NK-92 treated with Interleukin-12 subunit alpha and Interleukin-12 subunit beta, amount 100 ng/mL, for 24 hours (cell line): ENCODE measurements around the gene SLC39A2.
"Not testable (repeated sequence)": the region's sequence is repeated elsewhere in the genome, so short reads cannot be mapped to it uniquely, and the experiment has no call there.

Source experiments
- DNase-seq: peaks from one replicate; lab custom pipeline; 2025; lab: John Stamatoyannopoulos, UW

SLC39A2 gene, protein sequence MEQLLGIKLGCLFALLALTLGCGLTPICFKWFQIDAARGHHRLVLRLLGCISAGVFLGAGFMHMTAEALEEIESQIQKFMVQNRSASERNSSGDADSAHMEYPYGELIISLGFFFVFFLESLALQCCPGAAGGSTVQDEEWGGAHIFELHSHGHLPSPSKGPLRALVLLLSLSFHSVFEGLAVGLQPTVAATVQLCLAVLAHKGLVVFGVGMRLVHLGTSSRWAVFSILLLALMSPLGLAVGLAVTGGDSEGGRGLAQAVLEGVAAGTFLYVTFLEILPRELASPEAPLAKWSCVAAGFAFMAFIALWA

DNA sequence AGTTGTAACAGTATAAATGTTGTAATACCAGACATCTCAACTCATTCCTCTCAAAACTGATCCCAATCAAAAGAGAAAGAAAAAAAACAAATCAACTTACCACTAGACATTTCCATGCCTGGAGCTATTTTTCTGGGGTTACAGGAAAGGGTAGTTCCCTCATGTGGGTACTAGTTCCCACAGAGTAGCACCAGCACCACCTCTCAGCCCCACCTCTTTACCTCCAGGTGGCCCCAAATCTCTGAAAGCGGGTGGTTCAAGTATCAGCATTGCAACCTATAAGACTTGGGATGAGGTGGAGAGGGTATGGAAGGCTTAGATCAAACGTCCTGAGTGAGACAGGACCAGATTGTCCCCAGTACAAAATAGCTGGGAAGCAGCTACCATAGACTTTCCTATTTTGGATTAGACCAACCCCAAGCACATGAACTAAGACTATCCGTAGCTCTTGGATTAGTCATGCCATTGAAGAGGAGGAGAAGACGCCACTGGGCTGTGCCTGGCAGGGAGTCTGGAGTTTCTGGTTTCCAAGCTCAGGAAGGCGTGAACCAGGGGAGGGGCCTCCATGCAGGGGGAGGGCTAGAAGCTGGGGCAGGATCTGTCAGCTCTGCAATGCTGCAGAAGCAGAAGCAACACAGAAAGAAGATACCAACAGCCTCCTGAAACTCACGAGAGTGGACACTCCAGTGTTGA, at the start of gene SLC39A2:
Gene SLC39A2, plus strand, starts transcription at position 620 of the 693 bp plus-strand sequence. CDS start 154 bp downstream, outside the sequence.
- no peak for DNase-seq

DNA sequence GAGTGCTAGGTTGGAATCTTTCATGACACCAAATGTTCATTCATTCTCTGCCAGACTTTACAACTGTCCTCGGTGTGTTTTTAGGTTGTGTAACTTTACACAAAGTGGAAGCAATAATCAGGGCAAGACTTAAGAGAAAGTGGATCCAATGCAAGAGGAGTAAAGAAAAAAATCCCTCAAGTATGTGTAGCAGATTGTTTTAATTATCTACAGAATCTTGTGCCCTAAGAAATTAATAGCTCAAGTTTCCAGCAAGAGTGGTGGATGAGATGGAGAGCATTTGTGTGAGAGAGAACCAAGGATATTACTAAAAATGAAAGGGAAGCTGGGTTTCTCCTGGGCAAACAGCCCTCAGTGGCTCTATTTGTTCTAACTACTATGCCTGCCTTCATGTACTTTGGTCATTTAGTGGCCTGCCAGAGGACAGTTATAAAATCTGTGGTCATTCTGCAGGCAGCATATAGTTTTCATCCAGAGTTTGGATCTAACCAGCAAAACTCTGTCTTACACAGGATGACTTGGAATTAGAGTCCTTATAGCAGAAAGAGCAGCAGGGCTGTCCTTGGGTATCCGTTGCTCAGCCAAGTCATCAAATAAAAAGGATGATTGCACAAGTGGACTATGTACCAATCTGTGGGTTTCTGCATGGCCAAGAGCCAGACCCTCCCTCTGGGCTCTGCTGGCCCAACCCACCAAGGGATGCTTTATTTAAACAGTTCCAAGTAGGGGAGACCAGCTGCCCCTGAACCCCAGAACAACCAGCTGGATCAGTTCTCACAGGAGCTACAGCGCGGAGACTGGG, 44.2 kb upstream of the SLC39A2 start, which contains the start of gene RNASE2:
Gene RNASE2, plus strand, starts transcription at position 752 of the 802 bp plus-strand sequence. CDS start 285 bp downstream, outside the sequence.
- not testable (repeated sequence) for DNase-seq

DNA sequence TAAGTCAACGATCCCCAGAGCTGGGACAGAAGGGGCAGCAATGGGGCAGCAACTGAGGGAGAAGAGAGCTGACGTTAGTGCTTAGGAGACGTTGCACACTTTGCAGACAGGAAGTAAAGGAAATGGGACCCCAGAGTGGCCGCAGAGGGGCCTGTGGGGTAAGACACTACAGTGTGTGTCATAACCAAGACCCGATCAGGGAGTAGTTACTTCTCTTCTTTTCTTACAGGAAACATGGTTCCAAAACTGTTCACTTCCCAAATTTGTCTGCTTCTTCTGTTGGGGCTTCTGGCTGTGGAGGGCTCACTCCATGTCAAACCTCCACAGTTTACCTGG, 43.6 kb upstream of the SLC39A2 start:
- DNase-seq: not testable (repeated sequence)

DNA sequence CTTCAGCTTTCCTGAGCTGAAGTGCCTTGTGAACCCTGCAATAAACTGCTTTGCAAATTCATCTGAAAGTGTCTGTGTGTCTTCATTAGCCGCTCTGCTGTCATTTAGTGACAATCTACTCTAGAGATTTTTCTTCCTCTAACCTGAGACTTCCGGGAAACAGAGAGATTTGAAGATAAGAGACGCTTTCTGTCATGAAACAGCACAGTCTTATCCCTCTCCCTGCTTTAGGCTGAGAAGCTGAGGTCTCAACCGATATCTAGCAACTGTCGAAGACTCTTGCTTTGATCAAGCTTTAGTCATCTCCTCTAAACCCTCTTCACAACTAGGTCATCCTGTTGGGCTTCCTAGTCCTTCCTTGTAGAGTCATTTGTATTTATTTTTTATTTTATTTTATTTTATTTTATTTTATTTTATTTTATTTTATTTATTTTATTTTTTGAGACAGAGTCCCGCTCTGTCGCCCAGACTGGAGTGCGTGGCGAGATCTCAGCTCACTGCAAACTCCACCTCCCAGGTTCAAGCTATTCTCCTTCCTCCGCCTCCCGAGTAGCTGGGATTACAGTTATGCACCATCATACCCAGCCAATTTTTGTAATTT, 42.6 kb upstream of the SLC39A2 start:
- DNase-seq: no peak

DNA sequence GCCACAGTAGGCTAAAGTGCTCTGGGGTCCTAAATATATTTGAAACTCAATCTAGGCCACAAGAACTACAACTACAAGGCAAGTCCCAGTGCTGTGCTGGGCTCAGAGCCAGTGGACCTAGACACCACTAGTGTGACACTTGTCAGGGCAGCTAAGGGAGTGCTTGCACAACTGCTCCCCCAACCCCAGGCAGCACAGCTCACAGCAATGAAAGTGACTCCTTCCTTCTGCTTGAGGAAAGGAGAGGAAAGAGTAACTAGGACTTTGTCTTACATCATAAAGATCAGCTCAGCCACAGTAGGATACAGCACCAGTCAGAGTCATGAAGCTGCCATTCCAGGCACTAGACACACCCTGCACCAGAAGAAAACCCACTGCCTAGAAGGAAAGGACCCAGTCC, 40.1 kb upstream of the SLC39A2 start:
- not testable (repeated sequence) for DNase-seq

DNA sequence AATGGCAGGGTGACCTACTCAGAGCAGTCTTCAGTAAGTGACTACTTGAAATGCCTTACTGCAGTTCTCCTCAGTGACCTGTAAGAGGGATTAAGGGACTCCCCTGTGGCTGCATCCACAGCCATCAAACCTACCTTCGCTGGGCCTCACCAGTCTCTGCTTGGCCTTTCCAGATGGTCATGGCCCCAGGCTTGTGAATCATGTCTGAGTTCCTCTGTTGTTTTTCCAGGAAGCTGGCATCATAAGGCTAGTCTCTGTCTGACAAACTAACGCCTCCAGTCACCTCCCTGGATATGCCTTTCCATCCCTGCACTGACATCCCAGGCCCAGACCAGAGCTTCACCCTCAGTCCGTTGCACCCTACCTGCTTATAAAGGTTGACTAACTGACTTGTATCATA, 29.8 kb upstream of the SLC39A2 start:
- no peak for DNase-seq

DNA sequence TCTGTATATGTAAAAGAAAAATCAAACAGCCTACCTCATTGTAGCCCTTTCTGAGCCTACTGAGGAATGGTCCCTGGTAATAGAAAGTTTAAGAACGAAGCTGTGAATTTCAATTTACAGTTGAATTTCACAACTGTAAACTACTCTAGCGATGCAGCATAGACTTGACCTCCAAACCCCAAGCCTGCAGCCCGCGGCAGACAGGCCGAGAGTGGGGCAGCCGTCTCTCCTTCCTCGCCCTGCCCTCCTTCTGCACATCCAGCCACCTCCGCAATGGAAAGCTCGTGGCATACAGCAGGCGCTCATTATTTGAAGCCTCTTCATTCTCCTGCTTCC, 28.5 kb upstream of the SLC39A2 start:
- DNase-seq: no peak

DNA sequence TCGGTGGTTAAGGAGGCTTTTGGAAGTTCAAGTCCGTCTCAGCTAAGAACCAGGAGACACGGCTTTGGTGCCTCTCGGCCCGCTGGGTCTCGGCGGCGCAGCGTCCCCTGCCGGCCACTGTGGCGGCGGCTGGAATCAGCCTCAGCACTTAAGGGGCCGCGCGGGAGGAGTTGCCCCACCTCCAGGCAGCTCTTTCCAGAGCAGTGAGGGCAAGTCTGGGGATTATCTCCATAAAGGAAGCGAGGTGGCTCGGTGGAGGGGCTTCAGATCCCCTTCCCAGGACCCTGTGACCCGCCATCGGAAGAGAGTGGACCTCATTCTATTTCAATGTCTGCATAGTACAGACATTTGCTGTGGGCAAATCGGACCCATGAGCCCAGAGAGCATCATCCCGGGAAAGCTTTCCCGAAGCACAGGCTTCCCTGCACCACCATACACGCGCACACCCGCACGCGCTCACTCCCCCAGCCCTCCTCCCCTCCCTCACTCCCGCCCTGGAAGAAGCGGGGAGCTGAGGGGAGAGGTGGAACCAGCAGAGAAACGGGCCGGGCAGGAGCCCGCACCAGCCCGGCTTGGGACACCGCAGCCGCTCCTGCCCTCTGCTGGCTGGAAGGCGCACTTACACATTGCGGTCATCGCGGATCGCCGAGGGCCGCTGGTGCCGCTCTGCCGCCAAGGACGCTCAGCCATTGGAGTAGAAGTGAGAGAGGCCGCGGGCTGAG, 27.9 kb upstream of the SLC39A2 start:
- DNase-seq: peak; percentile 58

DNA sequence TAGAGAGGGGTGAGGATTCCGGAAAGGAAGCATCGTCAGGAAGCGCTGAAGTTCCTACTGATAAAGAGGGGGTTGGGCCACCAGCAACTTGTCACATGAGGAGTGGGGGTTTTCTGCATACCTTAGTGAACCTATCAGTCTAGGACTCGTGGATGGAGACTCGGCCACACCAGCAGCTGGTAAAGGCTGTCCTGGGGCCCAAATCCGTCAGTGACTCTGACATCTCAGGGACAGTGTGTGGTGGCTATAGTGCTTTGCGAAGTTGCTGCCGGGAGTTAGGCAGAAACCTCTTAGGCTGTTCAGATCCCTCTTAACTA, 27.4 kb upstream of the SLC39A2 start:
- no peak for DNase-seq

DNA sequence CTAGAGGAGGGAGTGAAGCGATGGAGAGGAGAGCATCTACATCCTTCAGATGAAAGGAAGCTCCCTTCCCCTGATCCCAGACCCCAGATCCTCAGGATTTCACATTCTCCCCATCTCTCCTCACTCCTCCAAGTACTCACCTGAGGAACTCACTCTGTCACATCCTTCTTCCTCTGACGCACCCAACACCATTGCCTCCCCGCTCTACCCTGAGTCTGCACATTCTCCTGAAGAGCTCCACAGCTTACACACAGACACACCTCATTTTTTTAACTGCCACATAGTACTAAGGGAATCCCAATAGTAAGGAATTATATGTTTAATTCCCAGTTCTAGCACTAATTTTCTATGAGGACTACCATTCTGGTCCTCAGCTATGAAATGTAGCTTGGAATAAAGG, 25.6 kb upstream of the SLC39A2 start:
- DNase-seq: no peak

DNA sequence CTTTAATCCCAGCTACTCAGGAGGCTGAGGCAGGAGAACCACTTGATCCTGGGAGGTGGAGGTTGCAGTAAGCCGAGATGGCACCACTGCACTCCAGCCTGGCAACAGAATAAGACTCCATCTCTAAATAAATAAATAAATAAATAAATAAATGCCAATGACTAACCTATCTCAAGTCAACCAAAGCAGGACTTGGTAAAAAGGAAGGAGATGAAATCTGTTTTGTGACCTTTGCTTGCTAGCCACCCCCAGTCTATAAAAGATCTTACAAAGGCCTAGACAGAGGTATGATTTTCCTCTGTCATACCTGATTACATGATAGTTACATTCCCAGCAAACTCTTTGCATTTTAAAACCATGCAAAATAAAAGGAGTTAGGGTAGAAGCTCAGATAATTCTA, 22.8 kb upstream of the SLC39A2 start:
- DNase-seq: no peak

DNA sequence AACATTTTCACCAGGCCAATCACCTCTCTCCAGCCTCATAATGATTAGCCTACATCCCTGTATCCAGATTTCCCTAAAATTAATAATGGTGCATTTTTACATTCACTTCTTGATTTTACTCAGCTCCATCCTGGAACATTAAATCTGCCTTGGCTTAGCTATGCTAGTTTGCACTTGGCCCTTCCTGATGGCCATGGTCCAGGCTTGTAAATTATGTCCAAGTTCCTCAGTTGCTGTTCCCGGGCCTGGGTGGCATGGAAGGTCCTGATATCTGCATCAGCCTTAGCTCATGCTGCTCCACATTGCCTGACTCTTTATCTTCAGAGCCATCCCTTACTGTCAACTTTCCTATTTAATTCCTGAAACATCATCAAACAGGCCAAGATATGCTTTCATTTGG, 20.4 kb upstream of the SLC39A2 start:
- no peak for DNase-seq

DNA sequence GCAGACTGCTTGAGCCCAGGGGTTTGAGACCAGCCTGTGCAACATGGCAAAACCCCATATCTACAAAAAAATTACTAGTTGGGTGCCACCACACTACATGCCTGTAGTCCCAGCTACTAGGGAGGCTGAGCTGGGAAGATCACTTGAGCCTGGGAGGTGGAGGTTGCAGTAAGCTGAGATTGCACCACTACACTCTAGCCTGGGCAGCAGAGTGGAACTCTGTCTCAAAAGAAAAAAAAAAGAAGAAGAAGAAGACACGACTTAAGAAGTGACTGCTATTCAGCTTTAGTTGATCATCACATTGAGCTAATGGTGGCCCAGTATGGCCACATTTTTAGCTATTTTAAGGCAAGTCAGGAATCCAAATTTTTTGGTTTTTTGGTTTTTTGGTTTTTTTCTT, 18.2 kb upstream of the SLC39A2 start:
- no peak for DNase-seq

DNA sequence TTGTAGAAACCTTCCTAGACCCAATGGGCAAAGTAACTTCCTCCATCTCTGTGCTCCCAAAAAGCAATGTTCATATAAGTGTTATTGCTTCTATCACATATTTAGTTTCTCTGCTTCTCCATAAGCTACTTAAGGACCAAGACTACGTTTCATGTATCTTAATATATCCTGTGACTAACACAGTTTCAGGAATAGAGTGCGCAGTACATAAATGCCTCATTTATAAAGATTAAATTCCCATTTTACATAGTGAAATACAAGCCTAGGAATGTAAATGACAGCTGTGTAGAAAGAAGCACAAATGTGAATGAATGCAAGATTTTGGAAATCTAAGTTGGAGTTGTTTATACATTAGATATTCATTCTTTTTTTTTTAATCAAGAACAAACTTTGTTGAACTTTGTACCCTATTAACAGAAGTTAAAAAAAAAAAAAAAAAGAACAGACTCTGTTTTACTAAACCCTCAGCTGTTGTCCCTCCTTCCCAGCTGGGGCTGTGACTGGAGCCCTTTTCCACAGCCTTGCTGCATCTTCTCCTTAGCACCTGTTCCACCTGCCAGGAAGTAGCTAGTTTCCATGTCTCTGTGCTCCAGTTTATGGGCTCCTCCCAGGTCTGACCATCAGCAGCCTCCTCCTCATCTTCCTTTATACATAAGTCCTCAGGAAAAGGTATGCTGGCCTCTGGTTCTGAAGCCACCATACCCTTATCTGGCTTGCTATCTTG, 16.3 kb upstream of the SLC39A2 start:
- no peak for DNase-seq

DNA sequence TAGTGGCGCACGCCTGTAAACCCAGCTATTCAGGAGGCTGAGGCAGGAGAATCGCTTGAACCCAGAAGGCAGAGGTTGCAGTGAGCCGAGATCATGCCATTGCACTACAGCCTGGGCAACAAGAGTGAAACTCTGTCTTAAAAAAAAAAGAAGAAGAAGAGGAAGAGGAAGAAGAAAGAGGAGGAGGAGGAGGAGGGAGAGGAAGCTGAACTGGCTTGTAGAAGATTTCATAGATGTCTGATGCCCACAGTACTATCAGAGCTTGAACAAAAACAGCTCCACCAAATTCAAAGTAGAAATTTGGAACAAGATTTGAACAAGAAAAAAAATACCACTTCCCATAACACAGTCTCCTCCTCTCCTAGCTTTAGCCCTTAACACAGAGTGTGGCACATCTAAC, 13.4 kb upstream of the SLC39A2 start:
- DNase-seq: not testable (repeated sequence)

DNA sequence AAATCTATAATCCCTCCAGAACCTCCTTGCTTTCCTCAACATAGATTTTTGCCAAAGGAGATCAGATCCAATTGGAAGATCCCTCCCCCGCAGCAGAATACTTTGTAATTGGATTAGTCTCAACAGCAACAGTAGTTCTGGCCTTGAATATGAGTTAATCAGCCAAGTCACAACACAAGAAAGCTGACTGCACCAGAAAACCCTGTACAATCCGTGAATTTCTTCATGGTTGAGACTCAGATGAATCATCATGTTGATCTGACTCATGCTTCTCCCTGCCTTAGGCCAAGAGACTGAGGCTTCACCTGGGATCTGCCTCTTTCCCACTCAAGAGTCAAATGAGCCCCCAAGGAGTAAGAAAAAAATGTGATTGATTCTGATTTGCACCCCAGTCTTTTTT, 12.3 kb upstream of the SLC39A2 start:
- no peak for DNase-seq

DNA sequence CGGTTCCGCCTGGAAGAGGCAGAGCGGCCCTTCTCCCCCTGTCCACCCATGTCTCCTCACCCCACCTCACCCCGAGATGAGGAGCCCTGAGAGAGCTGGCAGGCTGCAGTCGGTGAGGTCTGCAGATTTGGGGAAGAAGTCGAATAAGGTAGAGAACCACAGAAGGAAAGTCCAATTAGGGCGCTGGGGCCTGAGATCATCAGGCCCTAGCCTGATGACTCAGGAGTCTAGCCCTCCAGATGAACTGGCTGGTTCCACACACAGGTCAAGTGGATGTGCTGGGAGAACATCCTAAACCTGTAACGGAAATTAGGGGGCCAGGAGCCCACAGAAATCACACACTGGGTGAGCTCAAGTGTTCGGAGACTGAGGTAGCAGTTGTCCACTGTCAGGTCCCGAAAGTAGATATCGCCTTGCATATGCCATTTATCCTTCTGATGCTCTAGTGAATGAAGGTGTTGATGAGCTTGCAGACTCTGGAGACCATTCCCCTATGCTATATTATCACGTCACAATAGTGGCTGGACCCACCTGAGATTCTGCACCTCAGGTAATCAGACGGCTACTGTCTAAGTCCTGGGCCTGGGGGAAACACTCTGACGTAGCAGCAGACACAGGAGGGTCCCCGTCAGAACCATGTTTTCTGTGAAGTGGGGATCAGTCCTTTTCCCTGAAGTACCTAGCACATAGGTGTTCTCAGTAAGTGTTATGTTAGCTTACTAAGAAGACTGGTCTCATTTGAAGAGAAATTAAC, 10.2 kb upstream of the SLC39A2 start:
- DNase-seq: no peak

DNA sequence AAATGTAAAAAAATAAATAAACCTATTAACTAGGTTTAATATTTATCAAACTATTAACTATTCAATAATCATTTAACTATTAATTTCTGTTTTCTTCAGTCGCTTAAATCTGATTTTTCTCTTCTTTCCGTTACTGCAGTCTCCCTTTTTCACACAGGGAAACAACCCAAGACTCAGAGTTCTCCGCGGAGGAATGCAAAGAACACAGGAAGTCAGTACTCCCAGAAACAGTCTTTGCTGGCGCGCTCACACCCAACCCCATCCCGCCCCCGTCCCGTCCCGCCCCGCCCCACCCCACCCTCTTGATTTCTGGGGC, 9.7 kb upstream of the SLC39A2 start:
- no peak for DNase-seq

DNA sequence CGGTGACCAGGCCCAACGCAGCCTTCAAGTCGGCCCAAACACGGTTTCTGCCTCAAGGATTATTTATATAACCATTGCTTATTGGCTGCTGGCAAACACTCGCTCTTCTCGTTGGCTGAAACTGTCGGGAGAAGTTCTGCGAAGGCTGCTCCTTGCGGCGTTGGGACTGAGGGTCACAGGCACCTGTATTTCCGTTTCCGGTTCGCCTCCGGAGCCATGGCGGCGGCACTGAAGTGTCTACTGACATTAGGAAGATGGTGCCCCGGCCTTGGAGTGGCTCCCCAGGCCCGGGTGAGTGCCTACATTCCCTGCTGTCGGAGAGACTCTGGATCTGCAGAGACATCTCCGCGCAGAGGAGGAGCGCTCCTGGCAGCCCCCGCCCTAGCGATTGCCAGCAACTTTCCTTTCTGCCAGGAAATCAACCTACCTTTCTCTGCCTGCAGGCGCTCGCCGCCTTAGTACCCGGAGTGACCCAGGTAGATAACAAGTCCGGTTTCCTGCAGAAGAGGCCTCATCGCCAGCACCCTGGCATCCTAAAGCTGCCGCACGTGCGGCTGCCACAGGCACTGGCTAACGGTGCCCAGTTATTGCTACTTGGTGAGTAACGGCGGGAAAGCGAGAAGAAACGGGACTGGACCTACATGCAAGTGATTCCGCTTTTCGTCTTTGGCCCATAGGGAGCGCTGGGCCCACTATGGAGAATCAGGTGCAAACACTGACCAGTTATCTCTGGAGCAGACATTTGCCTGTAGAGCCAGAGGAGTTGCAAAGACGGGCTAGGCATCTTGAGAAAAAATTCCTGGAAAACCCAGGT, 9.1 kb upstream of the SLC39A2 start, which contains the start of gene METTL17:
Gene METTL17, plus strand, starts transcription at position 194 of the 814 bp plus-strand sequence. Its CDS starts 23 bp downstream, at position 217.
- peak; percentile 87 for DNase-seq

DNA sequence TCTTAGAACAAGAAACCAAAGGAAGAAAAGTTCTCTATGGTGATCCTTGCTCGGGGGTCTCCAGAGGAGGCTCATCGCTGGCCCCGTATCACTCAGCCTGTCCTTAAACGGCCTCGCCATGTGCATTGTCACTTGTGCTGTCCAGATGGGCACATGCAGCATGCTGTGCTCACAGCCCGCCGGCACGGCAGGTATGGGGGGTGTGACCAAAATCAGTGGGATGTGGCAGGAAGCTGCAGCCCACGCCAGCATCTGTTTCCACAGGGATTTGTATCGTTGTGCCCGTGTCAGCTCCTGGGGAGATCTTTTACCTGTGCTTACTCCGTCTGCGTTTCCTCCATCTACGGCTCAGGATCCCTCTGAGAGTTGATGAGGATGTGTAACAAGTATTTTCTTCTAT, 2.6 kb upstream of the SLC39A2 start:
- DNase-seq: no peak
